Measurements from ENCODE around the gene GALNT6. TPM values are rescaled to one million over a fixed set of nuclear protein-coding genes. Genes with fewer than 3 reads are reported as not detected.

The GALNT6 gene
- total RNA-seq, 1 experiment from 2014 or later, result 6.5 TPM

DNA sequence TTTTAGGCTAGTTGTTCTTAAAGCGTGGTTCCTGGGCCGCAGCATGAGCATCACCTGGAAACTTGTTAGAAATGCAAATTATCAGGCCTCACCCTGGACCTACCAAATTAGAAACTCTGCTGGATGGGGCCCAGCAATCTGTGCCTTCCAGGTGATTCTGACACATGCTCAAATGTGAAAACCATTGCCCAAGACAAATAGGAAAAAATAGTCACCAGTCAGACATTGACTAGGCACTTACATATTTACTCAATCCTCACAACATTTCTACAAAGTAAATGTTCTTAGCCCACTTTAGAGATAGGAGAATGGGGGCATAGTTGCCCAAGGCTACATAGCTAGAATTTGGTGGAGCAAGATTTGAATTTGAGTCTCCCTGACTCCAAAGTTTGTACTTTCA, 48.0 kb downstream of the GALNT6 start:
- ATAC-seq, result no peak
- no peaks in the 10 kb centered on the region for H3K27me3 ChIP-seq (ENCODE audit: control insufficient read depth, insufficient read depth, low read length)
- intact Hi-C loops (cut with micrococcal nuclease; ENCODE audit: unreplicated experiment) (loop anchor here (5.0 kb wide), 1 partner anchor 76 kb away; no protein-coding TSS in a partner anchor), in situ Hi-C loops (cut with HindIII; ENCODE audit: low pct_unique_long_range_greater_than_20kb, low sequenced_read_pairs) (no loop called here)
- H3K36me3 ChIP-seq (ENCODE audit: control insufficient read depth, insufficient read depth, low read length), result no peaks in the 10 kb centered on the region
- no peak for DNase-seq (ENCODE audit: low read depth, low spot score)
- H3K4me1 ChIP-seq (ENCODE audit: control insufficient read depth, insufficient read depth, low read length), result no peaks in the 10 kb centered on the region
- no peaks in the 10 kb centered on the region for H3K9me3 ChIP-seq (ENCODE audit: control insufficient read depth, insufficient read depth, low read depth, low read length)
- CTCF ChIA-PET, result no interaction called here
- no peak overlapping the region for H3K27ac ChIP-seq (ENCODE audit: low read length)
- no TSS peak for BruUV-seq (replicated peaks)
- POLR2A ChIA-PET, result no interaction called here
- TF ChIP-seq SIN3A (IDR thresholded peaks at IDR 0.05; ENCODE audit: borderline replicate concordance, insufficient read depth, low read depth, low read length) (no peak), TCF7L2 (IDR thresholded peaks at IDR 0.05; ENCODE audit: low read depth, low read length) (no peak), POLR2AphosphoS5 (IDR thresholded peaks at IDR 0.05; ENCODE audit: low read depth, low read length) (no peak), REST (IDR thresholded peaks at IDR 0.05; ENCODE audit: insufficient read depth in 1 of 2, low read depth in 2 of 2, low read length in 1 of 2) (no peak)
- TF ChIP-seq, protein P1, sequence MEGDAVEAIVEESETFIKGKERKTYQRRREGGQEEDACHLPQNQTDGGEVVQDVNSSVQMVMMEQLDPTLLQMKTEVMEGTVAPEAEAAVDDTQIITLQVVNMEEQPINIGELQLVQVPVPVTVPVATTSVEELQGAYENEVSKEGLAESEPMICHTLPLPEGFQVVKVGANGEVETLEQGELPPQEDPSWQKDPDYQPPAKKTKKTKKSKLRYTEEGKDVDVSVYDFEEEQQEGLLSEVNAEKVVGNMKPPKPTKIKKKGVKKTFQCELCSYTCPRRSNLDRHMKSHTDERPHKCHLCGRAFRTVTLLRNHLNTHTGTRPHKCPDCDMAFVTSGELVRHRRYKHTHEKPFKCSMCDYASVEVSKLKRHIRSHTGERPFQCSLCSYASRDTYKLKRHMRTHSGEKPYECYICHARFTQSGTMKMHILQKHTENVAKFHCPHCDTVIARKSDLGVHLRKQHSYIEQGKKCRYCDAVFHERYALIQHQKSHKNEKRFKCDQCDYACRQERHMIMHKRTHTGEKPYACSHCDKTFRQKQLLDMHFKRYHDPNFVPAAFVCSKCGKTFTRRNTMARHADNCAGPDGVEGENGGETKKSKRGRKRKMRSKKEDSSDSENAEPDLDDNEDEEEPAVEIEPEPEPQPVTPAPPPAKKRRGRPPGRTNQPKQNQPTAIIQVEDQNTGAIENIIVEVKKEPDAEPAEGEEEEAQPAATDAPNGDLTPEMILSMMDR (IDR thresholded peaks at IDR 0.05), result no peak
- H3K4me3 ChIP-seq (ENCODE audit: low read depth in 2 of 2, low read length in 2 of 2), result no peak overlapping the region

DNA sequence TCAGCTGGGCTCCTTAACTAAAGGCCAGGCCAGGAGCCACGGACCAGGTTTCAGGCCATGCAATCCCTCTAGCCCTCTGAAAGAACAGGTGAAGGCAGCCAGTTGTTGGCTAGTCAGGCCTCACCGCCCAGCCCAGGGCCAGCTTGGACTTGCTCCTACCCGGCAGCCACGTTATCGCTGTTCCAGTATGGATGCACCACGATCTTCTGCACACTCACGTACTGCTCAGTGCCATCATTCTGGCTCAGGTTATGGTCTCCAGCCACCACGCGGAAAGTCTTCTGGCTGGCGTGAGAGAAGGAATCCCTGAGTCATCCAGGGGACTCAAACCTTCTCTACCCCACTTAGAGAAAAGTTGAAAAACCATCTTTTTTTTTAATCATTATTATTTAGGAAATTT, 48.8 kb downstream of the GALNT6 start:
- intact Hi-C loops (cut with micrococcal nuclease; ENCODE audit: unreplicated experiment), result loop anchor here (5.0 kb wide), 1 partner anchor 75 kb away; no protein-coding TSS in a partner anchor
- no peaks in the 10 kb centered on the region for H3K4me1 ChIP-seq (ENCODE audit: control insufficient read depth, insufficient read depth, low read length)
- BruUV-seq (replicated peaks), result no TSS peak
- TF ChIP-seq REST (IDR thresholded peaks at IDR 0.05; ENCODE audit: insufficient read depth in 1 of 2, low read depth in 2 of 2, low read length in 1 of 2) (no peak), SIN3A (IDR thresholded peaks at IDR 0.05; ENCODE audit: borderline replicate concordance, insufficient read depth, low read depth, low read length) (no peak), POLR2AphosphoS5 (IDR thresholded peaks at IDR 0.05; ENCODE audit: low read depth, low read length) (no peak)
- TF ChIP-seq, protein P1 (IDR thresholded peaks at IDR 0.05), result no peak
- no peaks in the 10 kb centered on the region for H3K27me3 ChIP-seq (ENCODE audit: control insufficient read depth, insufficient read depth, low read length)
- DNase-seq (ENCODE audit: low read depth, low spot score), result no peak
- no peak overlapping the region for H3K27ac ChIP-seq (ENCODE audit: low read length)
- H3K4me3 ChIP-seq (ENCODE audit: low read depth in 2 of 2, low read length in 2 of 2), result no peak overlapping the region
- in situ Hi-C loops (cut with HindIII; ENCODE audit: low pct_unique_long_range_greater_than_20kb, low sequenced_read_pairs), result no loop called here
- H3K36me3 ChIP-seq (ENCODE audit: control insufficient read depth, insufficient read depth, low read length), result no peaks in the 10 kb centered on the region
- no peaks in the 10 kb centered on the region for H3K9me3 ChIP-seq (ENCODE audit: control insufficient read depth, insufficient read depth, low read depth, low read length)
- POLR2A ChIA-PET, result no interaction called here
- CTCF ChIA-PET, result no interaction called here
- no peak for ATAC-seq

All from Panc1 (cell line).